Loucy (cell line): ENCODE measurements around the gene ZNF524.

Experiments
- H2AFZ ChIP-seq: fragments of 200-600 bp; sonication (generic); 2 replicates; pipeline ENCODE4 v1.6.0; 2016; ENCODE audit warnings: antibody characterized with exemption, mild to moderate bottlenecking, low read length, moderate library complexity
- H3F3A ChIP-seq: fragments of 200-600 bp; 2 replicates; pipeline ENCODE4 v1.6.0; 2016; ENCODE audit warnings: antibody characterized with exemption, low read depth, mild to moderate bottlenecking
- H3K27me3 ChIP-seq: fragments of 200-600 bp; sonication (generic); 2 replicates; pipeline ENCODE4 v1.6.1; 2014; ENCODE audit warnings: low read length, mild to moderate bottlenecking; ENCODE audit not compliant: insufficient read depth, poor library complexity, severe bottlenecking
- H3K36me3 ChIP-seq: fragments of 200-600 bp; sonication (generic); 2 replicates; pipeline ENCODE4 v1.6.1; 2016; ENCODE audit warnings: low read length; ENCODE audit not compliant: insufficient read depth
- H3K4me1 ChIP-seq: fragments of 200-600 bp; sonication (generic); 2 replicates; pipeline ENCODE4 v1.5.1; 2014; ENCODE audit warnings: low read length, mild to moderate bottlenecking; ENCODE audit not compliant: insufficient read depth, poor library complexity, severe bottlenecking
- H3K4me2 ChIP-seq: fragments of 200-600 bp; sonication (generic); 2 replicates; pipeline ENCODE4 v1.6.0; 2014; ENCODE audit warnings: antibody characterized with exemption, low read length, low read depth, mild to moderate bottlenecking; ENCODE audit not compliant: poor library complexity, severe bottlenecking
- H3K4me3 ChIP-seq: fragments of 200-600 bp; sonication (generic); 2 replicates; pipeline ENCODE4 v1.5.1; 2014; ENCODE audit warnings: low read length, mild to moderate bottlenecking, mixed read lengths; ENCODE audit not compliant: poor library complexity, severe bottlenecking
- H3K79me2 ChIP-seq: fragments of 200-600 bp; sonication (generic); 2 replicates; pipeline ENCODE4 v1.6.1; 2014; ENCODE audit warnings: low read length; ENCODE audit not compliant: insufficient read depth
- H3K9ac ChIP-seq: fragments of 200-600 bp; sonication (generic); 2 replicates; pipeline ENCODE4 v1.6.0; 2014; ENCODE audit warnings: mild to moderate bottlenecking, low read depth, low read length, moderate library complexity; ENCODE audit not compliant: poor library complexity, severe bottlenecking
- H3K9me2 ChIP-seq: fragments of 200-600 bp; sonication (generic); replicated peaks from 2 replicates; pipeline ENCODE4 v1.6.1; 2016; ENCODE audit warnings: low read depth, low read length, mixed read lengths
- H3K9me3 ChIP-seq: fragments of 200-600 bp; sonication (generic); 2 replicates; pipeline ENCODE4 v1.6.1; 2014; ENCODE audit warnings: mild to moderate bottlenecking, antibody characterized with exemption, low read length, low read depth; ENCODE audit not compliant: insufficient read depth
- H4K20me1 ChIP-seq: fragments of 200-600 bp; sonication (generic); 2 replicates; pipeline ENCODE4 v1.6.0; 2014; ENCODE audit warnings: antibody characterized with exemption, low read length, mild to moderate bottlenecking; ENCODE audit not compliant: insufficient read depth, poor library complexity, severe bottlenecking
- EZH2phosphoT487 ChIP-seq: fragments of 200-600 bp; IDR thresholded peaks from 2 replicates; pipeline ENCODE4 v1.6.1; 2018; ENCODE audit warnings: antibody characterized with exemption, mild to moderate bottlenecking, moderate library complexity, borderline replicate concordance
- TF ChIP-seq, protein P1 (sequence below): fragments of 200-600 bp; sonication (generic); conservative IDR thresholded peaks from 2 replicates; pipeline ENCODE4 v1.5.1; 2014; ENCODE audit warnings: mild to moderate bottlenecking, antibody characterized with exemption, low read length

ZNF524 gene

DNA sequence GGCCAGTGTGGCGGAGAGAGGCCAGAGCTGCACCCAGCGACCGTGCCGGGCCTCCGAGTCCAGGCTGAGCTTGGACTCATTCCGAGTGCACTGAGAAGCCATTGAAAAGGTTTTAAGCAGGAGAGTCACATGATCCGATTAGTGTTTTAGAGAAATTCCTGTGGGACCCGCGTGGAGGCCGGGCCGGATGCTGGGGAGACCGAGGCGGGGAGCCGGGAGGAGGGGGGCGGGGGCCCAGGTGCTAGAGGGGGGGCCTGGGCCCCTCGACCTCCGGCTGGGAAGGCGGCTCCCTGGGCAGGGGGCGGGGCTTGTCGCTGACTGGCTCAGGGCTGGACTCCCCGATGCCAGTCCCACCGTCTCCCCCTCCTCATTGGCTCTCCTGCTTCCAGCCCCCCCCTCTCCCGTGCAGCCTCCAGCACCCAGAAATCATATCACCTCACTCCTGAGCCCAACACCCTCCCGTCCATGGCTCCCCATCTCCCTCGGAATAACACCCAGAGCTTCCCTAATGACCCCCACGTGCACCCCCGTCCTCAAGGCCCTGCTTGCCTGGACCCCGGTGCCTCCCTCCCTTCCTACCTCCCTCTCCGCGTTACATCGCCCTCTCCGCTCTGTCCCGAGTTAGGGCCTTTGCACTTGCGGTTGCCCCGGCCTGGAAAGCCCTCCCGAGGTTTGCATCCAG, 14.3 kb upstream of the ZNF524 start:
- Histone ChIP-seq H2AFZ (peak overlapping the region; percentile 96), H3K4me1 (peaks cover 24% of the 10 kb centered on the region), H3K9ac (peak overlapping the region; percentile 59), H3K9me2 (no peaks in the 10 kb centered on the region), H3K79me2 (peaks cover 7% of the 10 kb centered on the region; the same call in 1 of the 2 replicates), H3K4me2 (peak overlapping the region; percentile 93), H3F3A (peaks cover 11% of the 10 kb centered on the region; the same call in 1 of the 2 replicates), H3K36me3 (no peaks in the 10 kb centered on the region), H3K4me3 (peak overlapping the region; percentile 72), H4K20me1 (no peaks in the 10 kb centered on the region), H3K27me3 (no peaks in the 10 kb centered on the region), H3K9me3 (no peaks in the 10 kb centered on the region)
- TF ChIP-seq EZH2phosphoT487, result no peak
- TF ChIP-seq, protein P1, sequence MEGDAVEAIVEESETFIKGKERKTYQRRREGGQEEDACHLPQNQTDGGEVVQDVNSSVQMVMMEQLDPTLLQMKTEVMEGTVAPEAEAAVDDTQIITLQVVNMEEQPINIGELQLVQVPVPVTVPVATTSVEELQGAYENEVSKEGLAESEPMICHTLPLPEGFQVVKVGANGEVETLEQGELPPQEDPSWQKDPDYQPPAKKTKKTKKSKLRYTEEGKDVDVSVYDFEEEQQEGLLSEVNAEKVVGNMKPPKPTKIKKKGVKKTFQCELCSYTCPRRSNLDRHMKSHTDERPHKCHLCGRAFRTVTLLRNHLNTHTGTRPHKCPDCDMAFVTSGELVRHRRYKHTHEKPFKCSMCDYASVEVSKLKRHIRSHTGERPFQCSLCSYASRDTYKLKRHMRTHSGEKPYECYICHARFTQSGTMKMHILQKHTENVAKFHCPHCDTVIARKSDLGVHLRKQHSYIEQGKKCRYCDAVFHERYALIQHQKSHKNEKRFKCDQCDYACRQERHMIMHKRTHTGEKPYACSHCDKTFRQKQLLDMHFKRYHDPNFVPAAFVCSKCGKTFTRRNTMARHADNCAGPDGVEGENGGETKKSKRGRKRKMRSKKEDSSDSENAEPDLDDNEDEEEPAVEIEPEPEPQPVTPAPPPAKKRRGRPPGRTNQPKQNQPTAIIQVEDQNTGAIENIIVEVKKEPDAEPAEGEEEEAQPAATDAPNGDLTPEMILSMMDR, result no peak

DNA sequence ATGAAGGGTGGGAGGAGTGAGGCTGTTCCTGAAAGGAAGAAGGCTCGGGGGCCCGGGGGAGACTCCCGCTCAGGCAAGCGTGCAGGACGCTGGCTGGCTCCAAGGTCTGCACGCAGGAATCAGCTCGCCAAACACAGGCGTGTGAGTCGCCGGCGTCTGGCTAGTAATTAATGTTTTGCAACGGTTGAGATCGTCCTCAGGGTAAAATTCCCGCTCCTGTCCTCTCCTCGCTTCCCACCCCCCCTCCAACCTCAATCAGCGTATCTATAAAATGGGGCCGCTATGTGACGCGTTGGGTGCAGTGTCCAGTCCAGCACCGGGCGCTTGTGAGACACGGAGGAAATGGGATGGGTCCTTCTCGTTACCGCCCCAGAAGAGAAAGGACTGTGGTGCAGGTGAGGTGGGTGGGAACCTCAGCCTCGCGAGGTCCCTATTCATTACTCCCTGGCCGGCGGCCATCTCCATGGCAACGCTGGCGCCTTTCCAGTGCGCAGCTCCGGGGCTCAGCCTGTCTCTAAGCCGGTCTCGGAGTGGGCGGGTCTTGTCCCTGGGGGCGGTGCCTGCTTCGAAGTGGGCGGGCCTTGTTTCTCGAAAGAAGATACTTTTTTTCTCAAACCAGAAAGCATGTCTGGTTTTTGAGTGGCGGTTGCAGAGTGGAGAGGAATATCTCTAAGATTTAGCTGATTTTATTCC, 13.0 kb upstream of the ZNF524 start:
- no peaks in the 10 kb centered on the region for H3K9me2 ChIP-seq
- H3K4me1 ChIP-seq, result peaks cover 18% of the 10 kb centered on the region
- H3K9me3 ChIP-seq, result no peaks in the 10 kb centered on the region
- H3K79me2 ChIP-seq, result no peaks in the 10 kb centered on the region
- no peak overlapping the region for H2AFZ ChIP-seq
- no peaks in the 10 kb centered on the region for H3K36me3 ChIP-seq
- H3K27me3 ChIP-seq, result no peaks in the 10 kb centered on the region
- no peak overlapping the region for H3K9ac ChIP-seq
- H4K20me1 ChIP-seq, result no peaks in the 10 kb centered on the region
- no peak for TF ChIP-seq EZH2phosphoT487
- TF ChIP-seq, protein P1, result no peak
- H3K4me3 ChIP-seq, result peak overlapping the region; percentile 39
- peak overlapping the region; percentile 93 for H3K4me2 ChIP-seq
- peaks cover 11% of the 10 kb centered on the region; the same call in 1 of the 2 replicates for H3F3A ChIP-seq

DNA sequence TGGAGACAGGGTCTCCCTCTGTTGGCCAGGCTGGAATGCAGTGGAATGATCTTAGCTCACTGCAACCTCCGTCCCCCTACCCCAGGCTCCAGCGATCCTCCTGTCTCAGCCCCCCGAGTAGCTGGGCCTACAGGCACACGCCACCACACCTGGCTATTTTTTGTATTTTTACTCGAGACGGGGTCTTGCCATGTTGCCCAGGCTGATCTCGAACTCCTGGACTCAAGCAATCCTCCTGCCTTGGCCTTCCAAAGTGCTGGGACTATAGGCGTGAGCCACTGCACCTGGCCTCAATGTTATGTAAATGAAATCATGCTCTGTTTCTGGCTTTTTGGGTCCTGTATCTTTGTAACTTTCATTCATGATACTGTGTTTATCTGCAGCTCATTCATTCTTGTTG, 11.3 kb upstream of the ZNF524 start:
- Histone ChIP-seq H3K36me3 (no peaks in the 10 kb centered on the region), H4K20me1 (no peaks in the 10 kb centered on the region), H2AFZ (no peak overlapping the region), H3K4me3 (no peak overlapping the region), H3K4me1 (peaks cover 18% of the 10 kb centered on the region), H3K4me2 (no peak overlapping the region), H3K79me2 (no peaks in the 10 kb centered on the region), H3K27me3 (no peaks in the 10 kb centered on the region), H3K9ac (no peak overlapping the region), H3F3A (peaks cover 11% of the 10 kb centered on the region; the same call in 1 of the 2 replicates), H3K9me3 (no peaks in the 10 kb centered on the region), H3K9me2 (no peaks in the 10 kb centered on the region)
- TF ChIP-seq, protein P1, result no peak
- no peak for TF ChIP-seq EZH2phosphoT487
